ENCODE results near the gene LRRC51. TPM values are rescaled to one million over a fixed set of nuclear protein-coding genes. Genes with fewer than 3 reads are reported as not detected.
A peak's percentile ranks its signal among the peaks of the same experiment; 100 is the strongest.

LRRC51 gene
- total and polyA plus RNA-seq, 7 donors, result 4.0 to 10.4 (median 5.8) TPM

GRCh38 chr11:72042064-72042745 is 38.4 kb upstream of the LRRC51 start:
- Histone ChIP-seq H3K27ac (peak overlapping the region; percentile 94), H3K27me3 (ENCODE audit: insufficient read depth in 3 of 3, low read length in 2 of 3) (no peaks in the 10 kb centered on the region), H3K9me3 (no peaks in the 10 kb centered on the region), H3K4me1 (peaks cover 31% of the 10 kb centered on the region), H3K4me3 (peak overlapping the region; percentile 86), H3K36me3 (ENCODE audit: insufficient read depth in 1 of 2, low read depth in 1 of 2) (peaks cover 0 to 3% of the 10 kb centered on the region in 2 donors)
- no peak for TF ChIP-seq CTCF (IDR thresholded peaks at IDR 0.05)
- WGBS, 3 donors, result 18 to 26% (median 19%) methylated on average over 5 of the region's 5 CpGs
- no peak for DNase-seq
- intact Hi-C loops (cut with DNase I), result loop anchor here in 1 of 2 donors (5.0 kb wide), 1 partner anchor 35 kb away; no protein-coding TSS in a partner anchor
- ATAC-seq, result no peak

- no peak for TF ChIP-seq CTCF (IDR thresholded peaks at IDR 0.05)
- ATAC-seq, result no peak
- WGBS, 3 donors, result 83 to 93% (median 85%) methylated on average over 5 of the region's 5 CpGs
Measured at GRCh38 chr11:72045849-72046248, 34.8 kb upstream of the LRRC51 start.

GRCh38 chr11:72048766-72049460 is 31.7 kb upstream of the LRRC51 start:
- Histone ChIP-seq H3K4me1 (no peaks in the 10 kb centered on the region), H3K27me3 (ENCODE audit: insufficient read depth in 3 of 3, low read length in 2 of 3) (no peaks in the 10 kb centered on the region), H3K9me3 (no peaks in the 10 kb centered on the region), H3K27ac (peak overlapping the region; percentile 36), H3K36me3 (ENCODE audit: insufficient read depth in 1 of 2, low read depth in 1 of 2) (peaks cover 0 to 15% of the 10 kb centered on the region in 2 donors), H3K4me3 (no peak overlapping the region)
- WGBS, 3 donors, result 83 to 89% (median 85%) methylated on average over 3 of the region's 3 CpGs
- intact Hi-C loops (cut with DNase I), result no loop called here
- TF ChIP-seq CTCF (IDR thresholded peaks at IDR 0.05), result no peak
- ATAC-seq (no peak), DNase-seq (no peak)

More at GRCh38 chr11:72045849-72046248, 34.8 kb upstream of the LRRC51 start:
- no peak overlapping the region for H3K27ac ChIP-seq
- no peaks in the 10 kb centered on the region for H3K27me3 ChIP-seq (ENCODE audit: insufficient read depth in 3 of 3, low read length in 2 of 3)
- intact Hi-C loops (cut with DNase I), result no loop called here
- DNase-seq, result no peak
- peaks cover 0 to 15% of the 10 kb centered on the region in 2 donors for H3K36me3 ChIP-seq (ENCODE audit: insufficient read depth in 1 of 2, low read depth in 1 of 2)
- H3K9me3 ChIP-seq, result no peaks in the 10 kb centered on the region
- peaks cover 5% of the 10 kb centered on the region for H3K4me1 ChIP-seq
- no peak overlapping the region for H3K4me3 ChIP-seq

- Histone ChIP-seq H3K4me1 (peaks cover 13% of the 10 kb centered on the region), H3K27me3 (ENCODE audit: insufficient read depth in 3 of 3, low read length in 2 of 3) (no peaks in the 10 kb centered on the region), H3K4me3 (no peak overlapping the region), H3K9me3 (no peaks in the 10 kb centered on the region), H3K27ac (peak overlapping the region; percentile 76), H3K36me3 (ENCODE audit: insufficient read depth in 1 of 2, low read depth in 1 of 2) (peaks cover 0 to 7% of the 10 kb centered on the region in 2 donors)
- no peak for TF ChIP-seq CTCF (IDR thresholded peaks at IDR 0.05)
- DNase-seq (peak in 1 of 2 donors; percentile 59), ATAC-seq (peak; percentile 94 to 97 (median 96))
- 26 to 55% (median 36%) methylated on average over 3 of the region's 3 CpGs for WGBS, 3 donors
- intact Hi-C loops (cut with DNase I), result no loop called here
Measured at GRCh38 chr11:72058416-72059034, 22.1 kb upstream of the LRRC51 start.
